RPMI8226 (cell line): ENCODE measurements around the gene TLCD2.
"Not testable (repeated sequence)": the region's sequence is repeated elsewhere in the genome, so short reads cannot be mapped to it uniquely, and the experiment has no call there.

Experiments used
- DNase-seq: peaks from one replicate; pipeline ENCODE4 v3.0.0-alpha.2; 2015

The TLCD2 gene, protein sequence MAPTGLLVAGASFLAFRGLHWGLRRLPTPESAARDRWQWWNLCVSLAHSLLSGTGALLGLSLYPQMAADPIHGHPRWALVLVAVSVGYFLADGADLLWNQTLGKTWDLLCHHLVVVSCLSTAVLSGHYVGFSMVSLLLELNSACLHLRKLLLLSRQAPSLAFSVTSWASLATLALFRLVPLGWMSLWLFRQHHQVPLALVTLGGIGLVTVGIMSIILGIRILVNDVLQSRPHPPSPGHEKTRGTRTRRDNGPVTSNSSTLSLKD

GRCh38 chr17:1709971-1710806 lies at the start of gene TLCD2:
Gene TLCD2 (minus strand): TSS chr17:1710377. CDS start chr17:1710242, 135 bp downstream.
- no peak for DNase-seq

- DNase-seq = no peak
These were observed 49.4 kb upstream of the TLCD2 start for GRCh38 chr17:1759529-1759928.

- DNase-seq = no peak
These were observed 48.6 kb upstream of the TLCD2 start for GRCh38 chr17:1758807-1759206.

DNA sequence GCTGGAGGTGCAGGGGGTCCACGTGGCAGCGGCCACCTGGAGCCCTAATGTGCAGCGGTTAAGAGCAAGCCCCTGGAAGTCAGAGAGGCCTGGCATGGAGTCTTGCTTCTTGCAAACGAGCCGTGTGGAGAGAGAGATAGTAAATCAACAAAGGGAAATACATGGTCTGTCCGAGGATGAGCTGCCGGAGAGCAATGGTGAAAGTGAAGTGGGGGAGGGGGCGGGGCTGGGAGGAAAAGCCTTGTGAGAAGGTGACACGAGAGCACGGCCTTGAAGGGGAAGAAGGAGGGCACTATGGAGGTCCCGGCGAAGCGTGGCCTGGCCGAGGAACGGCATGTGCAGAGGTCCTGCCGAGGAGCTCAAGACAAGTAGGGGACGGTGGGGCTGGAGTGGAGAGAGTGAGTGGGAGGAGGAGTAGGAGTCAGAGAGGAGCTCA lies 45.7 kb upstream of the TLCD2 start:
- no peak for DNase-seq

- DNase-seq = no peak
These were observed 45.2 kb upstream of the TLCD2 start for GRCh38 chr17:1755252-1755826.

DNA sequence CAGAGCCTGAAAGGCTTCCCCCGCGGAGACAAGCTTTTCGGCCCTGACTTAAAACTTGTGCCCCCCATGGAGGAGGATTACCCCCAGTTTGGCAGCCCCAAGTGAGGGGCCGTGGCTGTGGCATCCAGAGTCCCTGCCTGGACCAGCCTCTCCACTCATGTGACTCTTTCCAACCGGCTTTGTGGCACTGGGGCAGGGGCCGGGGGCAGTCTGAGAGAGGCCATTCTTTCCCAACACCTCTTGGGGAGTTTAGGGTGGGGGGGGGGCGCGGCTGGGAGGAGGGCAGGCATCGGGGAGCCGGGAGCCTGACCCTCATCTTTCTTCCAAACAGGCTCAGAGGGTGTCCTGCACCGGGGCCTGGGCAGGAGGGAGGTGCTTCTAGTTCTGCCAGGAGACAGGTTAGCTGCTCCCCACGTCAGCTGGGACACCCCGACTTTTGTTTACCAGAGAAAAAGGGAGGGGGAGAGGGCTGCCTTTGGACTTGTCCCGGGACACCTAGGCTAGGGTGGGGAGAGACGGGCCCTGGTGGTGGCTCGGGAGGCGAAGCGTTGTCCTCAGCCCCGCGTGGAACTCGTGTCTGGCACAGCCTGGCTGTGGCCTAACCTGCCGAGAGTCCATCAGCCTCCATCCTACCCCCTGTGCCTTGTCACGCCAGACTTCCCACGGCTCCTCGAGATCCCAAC lies 44.4 kb upstream of the TLCD2 start:
- DNase-seq = no peak

GRCh38 chr17:1753767-1754429 lies 43.7 kb upstream of the TLCD2 start:
- DNase-seq = no peak

- DNase-seq = peak; percentile 47
These were observed 42.5 kb upstream of the TLCD2 start for GRCh38 chr17:1752425-1753262.

DNA sequence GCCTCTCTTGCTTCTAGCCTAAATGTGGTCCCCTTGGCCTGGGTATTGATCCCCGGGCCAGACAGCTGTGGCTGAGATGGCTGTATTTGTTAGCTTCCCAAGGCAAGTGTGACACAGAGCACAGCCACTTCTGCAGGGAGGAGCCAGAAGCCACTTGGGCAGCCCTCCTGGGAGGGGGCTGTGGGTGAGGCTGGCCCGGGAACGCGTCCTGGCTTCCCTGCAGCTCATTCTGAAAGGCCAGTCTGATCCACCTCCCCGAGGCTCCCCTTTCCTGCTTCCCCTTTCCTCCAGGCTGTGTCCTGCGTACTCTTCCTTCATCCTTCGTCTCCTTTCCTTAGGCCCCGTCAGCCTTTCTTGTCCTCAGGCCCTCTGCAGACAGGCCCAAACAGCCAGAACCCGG lies 40.5 kb upstream of the TLCD2 start:
- DNase-seq = no peak

GRCh38 chr17:1746975-1747543 lies 36.9 kb upstream of the TLCD2 start:
- no peak for DNase-seq

DNA sequence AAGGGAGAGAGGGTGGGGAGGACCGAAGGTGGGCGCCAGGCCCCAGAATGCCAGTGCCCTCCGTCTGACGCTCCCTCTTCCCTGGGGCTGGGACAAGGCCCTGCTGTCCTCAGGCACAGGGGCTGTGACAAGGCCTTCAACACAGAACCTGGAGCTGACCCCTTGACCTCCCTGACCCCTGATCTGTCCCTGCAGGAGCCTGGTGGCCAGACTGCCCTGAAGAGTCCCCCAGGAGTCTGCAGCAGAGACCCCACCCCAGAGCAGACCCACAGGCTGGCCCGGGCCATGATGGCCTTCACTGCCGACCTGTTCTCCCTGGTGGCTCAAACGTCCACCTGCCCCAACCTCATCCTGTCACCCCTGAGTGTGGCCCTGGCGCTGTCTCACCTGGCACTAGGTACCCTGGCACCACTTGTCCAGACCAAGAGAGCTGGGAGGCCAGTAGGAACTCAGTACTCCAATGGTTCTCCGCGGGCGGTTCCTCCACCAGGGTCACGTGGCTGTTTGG lies 35.4 kb upstream of the TLCD2 start:
- no peak for DNase-seq

GRCh38 chr17:1744551-1745512 lies 34.7 kb upstream of the TLCD2 start:
- no peak for DNase-seq

DNA sequence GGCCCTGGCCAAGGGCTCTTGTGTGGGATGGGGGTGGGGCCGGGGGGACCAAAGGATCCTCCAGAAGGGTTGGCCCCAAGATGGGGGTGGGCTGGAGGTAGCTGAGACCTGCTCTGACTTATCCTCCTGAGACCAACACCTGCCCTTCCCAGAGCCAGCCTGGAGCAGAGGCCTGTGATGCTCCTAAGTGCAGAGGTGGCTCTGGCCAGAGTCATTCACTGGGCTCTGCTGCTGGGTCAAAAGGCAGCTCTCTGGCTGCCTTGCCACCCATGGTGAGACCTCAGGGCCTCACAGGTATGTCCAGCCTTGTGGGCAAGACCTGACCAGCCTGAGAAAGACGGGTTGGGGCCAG lies 32.9 kb upstream of the TLCD2 start:
- DNase-seq = no peak

DNA sequence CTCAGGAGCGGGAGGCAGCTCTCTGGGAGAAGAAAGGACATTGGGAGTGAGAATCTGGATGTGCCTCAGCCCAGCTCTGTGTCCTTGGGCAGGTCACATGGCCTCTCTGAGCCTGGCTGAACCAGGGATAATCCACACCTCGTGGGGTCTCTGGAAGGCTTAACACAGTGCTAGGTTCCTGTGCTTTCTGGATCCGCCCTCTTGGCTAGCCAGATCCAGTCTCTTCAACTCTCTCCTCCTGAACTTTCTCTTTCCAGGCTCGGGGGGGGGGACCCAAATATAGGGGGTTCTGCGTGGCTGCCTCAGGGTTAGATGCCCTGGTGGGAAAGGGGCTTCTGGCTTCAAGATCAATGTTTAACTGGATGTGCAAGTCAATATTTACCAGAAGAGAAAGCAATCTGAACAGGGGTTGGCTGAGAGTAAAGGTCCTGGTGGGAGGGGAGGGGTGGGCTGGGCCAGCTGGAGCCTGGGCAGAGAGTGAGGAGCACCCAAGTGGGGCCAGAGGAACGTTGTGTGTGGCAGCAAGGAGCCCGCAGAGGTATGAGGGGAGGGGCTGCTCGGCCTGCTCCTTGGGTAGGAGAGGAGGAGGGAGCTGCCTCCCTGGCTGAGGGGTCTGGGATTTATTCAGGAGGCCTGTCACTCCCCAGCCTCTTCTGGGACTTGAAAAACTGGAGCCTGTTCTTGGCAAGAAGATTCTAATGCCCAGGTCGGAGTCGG lies 32.4 kb upstream of the TLCD2 start, which contains the start of gene SERPINF2:
Gene SERPINF2, plus strand, starts transcription at position 501 of the 717 bp plus-strand sequence. CDS start 2,125 bp downstream, outside the sequence.
- no peak for DNase-seq

GRCh38 chr17:1741899-1742298 lies 31.7 kb upstream of the TLCD2 start:
- not testable (repeated sequence) for DNase-seq

GRCh38 chr17:1737531-1738291 lies 27.5 kb upstream of the TLCD2 start:
- DNase-seq = no peak

DNA sequence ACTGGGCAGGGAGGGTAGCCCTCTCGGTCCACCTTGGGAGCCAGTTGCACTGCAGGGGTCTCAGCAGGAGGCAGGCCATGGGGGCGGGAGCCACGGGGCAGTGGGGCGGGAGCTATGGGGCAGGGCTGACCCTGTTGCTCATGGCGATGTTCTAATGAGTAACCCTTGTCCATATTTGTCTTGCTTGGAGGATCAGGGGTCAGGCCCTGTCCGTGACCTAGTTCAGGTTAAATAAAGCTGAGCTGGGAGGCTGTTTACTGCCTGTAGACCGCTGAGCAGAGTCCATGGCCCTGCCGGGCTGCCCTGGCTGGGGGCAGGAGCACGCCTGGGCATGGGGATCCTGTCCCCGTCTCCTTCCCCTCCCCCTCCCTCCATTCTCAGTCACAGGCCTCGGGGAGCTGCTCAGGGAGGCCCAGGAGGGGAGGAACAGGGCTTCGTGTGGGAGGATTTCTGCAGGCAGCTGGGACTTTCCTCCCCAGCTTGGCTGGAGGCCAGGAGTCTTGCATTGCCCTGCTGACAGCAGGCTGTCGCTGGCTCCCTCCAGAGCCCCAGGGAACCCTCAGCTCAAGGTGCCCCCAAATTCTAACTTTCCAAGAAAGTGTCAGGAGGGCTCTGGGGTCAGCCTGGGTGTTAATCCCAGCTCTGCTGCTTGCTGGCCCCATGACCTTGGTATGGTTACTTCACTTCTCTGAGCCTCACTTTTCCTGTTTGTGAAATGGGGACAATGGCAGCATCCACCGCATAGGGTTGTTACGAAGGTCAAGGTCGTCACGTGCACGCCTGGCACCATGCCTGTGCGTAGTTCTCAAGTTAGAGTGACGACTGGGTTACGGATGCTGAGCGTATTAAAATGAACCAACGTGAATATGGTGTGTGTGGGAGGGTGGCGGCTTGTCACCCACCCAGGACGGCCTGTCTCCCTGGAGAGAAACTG lies 26.4 kb upstream of the TLCD2 start:
- peak; percentile 55 for DNase-seq
